ENCODE measurements around the gene APBA2. TPM values are rescaled to one million over a fixed set of nuclear protein-coding genes. Genes with fewer than 3 reads are reported as not detected.
"Not testable (repeated sequence)": the region's sequence is repeated elsewhere in the genome, so short reads cannot be mapped to it uniquely, and the experiment has no call there.

Gene APBA2
- total RNA-seq, 1 donor from 2014 or later = 25.2 TPM

GRCh38 chr15:29150515-29151483 is 265.0 kb downstream of the APBA2 start:
- no peak for DNase-seq (ENCODE audit: low read depth in 2 of 2)

GRCh38 chr15:29151484-29151857 is 265.7 kb downstream of the APBA2 start:
- DNase-seq (ENCODE audit: low read depth in 2 of 2) = no peak

GRCh38 chr15:29156521-29156920 is 270.7 kb downstream of the APBA2 start:
- no peak for DNase-seq (ENCODE audit: low read depth in 2 of 2)

- no peak for DNase-seq (ENCODE audit: low read depth in 2 of 2)
Measured at GRCh38 chr15:29159771-29160455, 274.1 kb downstream of the APBA2 start.

- DNase-seq (ENCODE audit: low read depth in 2 of 2) = no peak
Measured at GRCh38 chr15:29162411-29162810, 276.6 kb downstream of the APBA2 start.

- DNase-seq (ENCODE audit: low read depth in 2 of 2) = not testable (repeated sequence)
Measured at GRCh38 chr15:29167122-29167521, 281.3 kb downstream of the APBA2 start.

Other genes starting within 250 kb of the APBA2 start
- gene GOLGA8M, start 173.6 kb upstream of the APBA2 start, total RNA-seq = 0.22 and 0.60 TPM in 2 replicates
- not detected in 2 replicates for gene GOLGA6L7, start 37.3 kb upstream of the APBA2 start, total RNA-seq